NCI-H2227 (cell line): ENCODE measurements around the gene MLXIPL.
"Not testable (repeated sequence)": the region's sequence is repeated elsewhere in the genome, so short reads cannot be mapped to it uniquely, and the experiment has no call there.

ENCODE experiments used
- DNase-seq: peaks from one replicate; lab custom pipeline; 2025; ENCODE audit not compliant: unreplicated experiment; lab: John Stamatoyannopoulos, UW

The MLXIPL gene

DNA sequence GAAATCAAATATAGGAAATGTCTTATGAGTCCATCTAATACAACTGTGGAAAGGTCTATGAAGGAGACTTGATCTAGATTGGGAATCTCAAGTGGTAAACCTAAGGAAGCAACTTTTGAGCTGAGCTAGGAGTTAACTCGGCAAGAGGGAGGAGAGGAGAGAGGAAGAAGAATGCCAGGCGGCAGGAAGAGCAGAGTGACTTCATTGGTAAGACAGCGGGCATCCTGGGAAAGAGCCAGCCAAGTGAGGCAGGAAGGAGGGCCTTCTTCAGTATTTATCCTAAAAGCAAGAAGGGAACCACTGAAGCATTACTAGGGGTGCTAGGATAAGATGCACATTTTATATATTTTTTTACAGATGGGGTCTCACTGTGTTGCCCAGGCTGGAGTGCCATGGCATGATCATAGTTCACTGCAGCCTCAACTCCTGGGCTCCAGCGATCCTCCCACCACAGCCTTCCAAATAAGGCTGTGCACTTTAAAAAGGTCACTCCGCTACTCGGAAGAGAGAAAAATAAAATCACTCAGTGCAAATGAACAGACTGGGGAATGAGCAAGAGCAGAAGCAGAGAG lies 68.8 kb downstream of the MLXIPL start:
- no peak for DNase-seq

DNA sequence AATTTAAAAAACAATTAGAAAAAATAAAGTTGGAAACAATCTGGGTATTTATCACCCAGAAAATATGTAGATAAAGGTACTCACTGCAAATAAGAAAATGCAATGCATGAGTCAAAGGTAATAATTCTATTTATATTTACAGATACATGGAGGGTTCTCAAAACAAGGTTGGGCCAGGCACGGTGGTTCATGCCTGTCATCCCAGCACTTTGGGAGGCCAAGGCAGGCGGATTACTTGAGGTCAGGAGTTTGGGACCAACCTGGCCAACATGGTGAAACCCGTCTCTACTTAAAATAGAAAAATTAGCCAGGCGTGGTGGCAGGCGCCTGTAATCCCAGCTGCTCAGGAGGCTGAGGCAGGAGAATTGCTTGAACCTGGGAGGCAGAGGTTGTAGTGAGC lies 74.2 kb downstream of the MLXIPL start:
- not testable (repeated sequence) for DNase-seq

DNA sequence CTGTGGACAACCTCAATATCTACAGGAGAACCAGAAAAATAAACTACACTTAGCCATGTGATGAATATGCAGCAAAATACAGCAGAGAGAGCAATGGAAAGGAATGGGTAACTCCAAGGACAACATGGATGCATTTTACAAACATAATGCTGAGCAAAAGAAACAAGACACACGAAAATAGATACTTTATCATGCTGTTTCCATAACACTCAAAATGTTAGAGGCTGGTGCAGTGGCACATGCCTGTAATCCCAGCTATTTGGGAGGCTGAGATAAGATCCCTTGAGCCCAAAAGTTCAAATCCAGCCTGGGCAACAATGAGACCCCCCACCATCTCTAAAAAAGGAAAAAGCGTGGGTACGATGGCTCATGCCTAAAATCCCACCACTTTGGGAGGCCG lies 75.1 kb downstream of the MLXIPL start:
- DNase-seq, result no peak

DNA sequence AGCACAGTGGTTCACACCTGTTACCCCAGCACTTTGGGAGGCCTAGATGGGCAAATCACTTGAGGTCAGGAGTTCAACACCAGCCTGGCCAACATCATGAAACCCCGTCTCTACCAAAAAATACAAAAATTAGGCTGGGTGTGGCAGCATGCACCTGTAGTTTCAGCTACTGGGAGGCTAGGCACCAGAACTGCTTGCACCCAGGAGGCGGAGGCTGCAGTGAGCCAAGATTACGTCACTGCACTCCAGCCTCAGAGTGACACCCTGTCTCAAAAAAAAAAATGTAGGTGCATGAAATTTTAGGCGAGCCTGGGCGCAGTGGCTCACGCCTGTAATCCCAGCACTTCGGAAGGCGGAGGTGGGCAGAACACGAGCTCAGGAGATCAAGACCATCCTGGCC lies 76.5 kb downstream of the MLXIPL start:
- DNase-seq, result no peak

DNA sequence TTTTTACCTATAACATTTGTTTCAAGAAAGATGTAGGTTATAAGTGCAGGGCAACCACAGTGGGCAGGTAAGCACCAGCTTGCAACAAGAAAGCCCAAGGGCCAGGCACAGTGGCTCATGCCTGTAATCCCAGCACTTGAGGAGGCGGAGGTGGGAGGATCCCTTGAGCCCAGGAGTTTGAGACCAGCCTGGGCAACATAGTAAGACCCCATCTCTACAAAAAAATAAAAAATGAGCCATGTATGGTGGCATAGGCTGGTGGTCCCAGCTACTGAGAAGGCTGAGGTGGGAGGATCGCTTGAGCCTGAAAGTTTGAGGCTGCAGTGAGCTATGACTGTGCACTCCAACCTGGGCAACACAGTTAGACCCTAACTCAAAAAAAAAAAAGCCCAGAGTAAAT lies 79.6 kb downstream of the MLXIPL start:
- no peak for DNase-seq
